ENCODE measurements around the gene SKAP2.

Gene SKAP2

GRCh38 chr7:26865094-26865388, 651 bp upstream of the SKAP2 start:
- Histone ChIP-seq H3K27me3 (ENCODE audit: low read depth) (no peaks in the 10 kb centered on the region; the same call in 1 of the 2 replicates), H3K9me3 (no peaks in the 10 kb centered on the region), H3K4me1 (peaks cover 33% of the 10 kb centered on the region), H3K4me3 (peak overlapping the region; percentile 86), H3K36me3 (replicated peaks) (no peaks in the 10 kb centered on the region)
- peak in 1 of 2 experiments; percentile 76 for DNase-seq (ENCODE audit: low spot score in 2 of 2)
- in situ Hi-C loops (cut with MboI; ENCODE audit: low sequenced_read_pairs) = loop anchor here (10.0 kb wide), 1 partner anchor 50 kb away; no protein-coding TSS in a partner anchor

DNA sequence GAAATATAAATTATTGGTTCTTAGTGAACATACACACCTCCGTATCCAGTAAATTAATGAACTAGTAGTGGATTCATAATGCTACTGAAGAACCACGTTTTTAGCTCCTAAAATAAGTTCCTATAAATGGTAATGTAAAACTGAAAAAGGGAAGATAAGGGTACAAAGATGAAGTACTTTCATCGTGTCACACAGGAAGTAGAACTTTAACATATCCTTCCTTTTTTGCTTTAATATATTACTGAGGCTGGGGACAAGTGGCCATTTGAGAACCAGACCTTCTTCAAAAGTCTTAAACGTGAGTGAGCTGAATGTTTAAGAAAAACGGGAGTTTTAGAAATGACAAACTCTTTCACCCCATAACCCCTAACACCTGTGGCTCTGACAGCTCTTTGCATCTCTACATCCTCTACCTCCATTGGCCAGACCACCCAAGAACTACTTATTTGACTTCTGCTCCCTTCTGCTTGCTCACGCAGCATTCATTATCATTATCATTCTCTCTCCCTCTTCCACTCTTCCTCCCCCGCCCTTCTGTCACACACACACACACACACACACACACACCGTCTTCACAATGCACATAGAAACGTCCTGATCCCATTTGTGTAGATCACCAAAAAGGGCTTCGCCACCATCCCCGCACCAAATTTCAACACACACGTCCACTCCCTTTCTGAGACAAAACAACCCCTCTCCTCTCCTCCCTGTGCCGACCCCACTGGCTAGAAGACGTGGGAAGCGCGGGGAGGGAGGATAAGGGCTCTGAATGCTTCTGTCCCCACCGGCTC, 677 bp downstream of the SKAP2 start:
- Histone ChIP-seq H3K36me3 (replicated peaks) (no peaks in the 10 kb centered on the region), H3K27me3 (ENCODE audit: low read depth) (no peaks in the 10 kb centered on the region), H3K4me1 (peaks cover 44% of the 10 kb centered on the region), H3K4me3 (peak overlapping the region; percentile 86), H3K9me3 (no peaks in the 10 kb centered on the region)
- peak in 1 of 2 experiments; percentile 59 for DNase-seq (ENCODE audit: low spot score in 2 of 2)
- in situ Hi-C loops (cut with MboI; ENCODE audit: low sequenced_read_pairs) = loop anchor here (10.0 kb wide), 1 partner anchor 51 kb away; no protein-coding TSS in a partner anchor

DNA sequence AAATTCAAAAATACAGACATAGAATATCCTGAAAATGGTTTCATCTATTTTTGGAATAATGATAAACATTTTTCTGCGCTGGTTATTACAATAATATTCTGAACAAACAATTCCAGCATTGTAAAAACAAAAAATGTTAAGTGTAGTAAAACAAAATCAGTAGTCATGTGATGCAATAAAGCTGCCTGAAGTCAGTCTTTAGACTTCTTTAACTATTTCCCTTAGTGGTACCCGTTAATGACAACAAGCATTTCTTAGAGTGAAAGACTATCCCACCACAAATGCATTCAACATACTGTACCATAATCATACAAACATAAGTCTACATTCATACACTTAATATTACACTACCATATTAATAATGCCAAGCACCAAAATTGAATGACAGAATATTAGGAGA, 1.6 kb downstream of the SKAP2 start:
- H3K36me3 ChIP-seq (replicated peaks) = no peaks in the 10 kb centered on the region
- H3K4me3 ChIP-seq = no peak overlapping the region; the same call in 1 of the 2 replicates
- H3K27me3 ChIP-seq (ENCODE audit: low read depth) = no peaks in the 10 kb centered on the region
- DNase-seq (ENCODE audit: low spot score in 2 of 2) = no peak
- in situ Hi-C loops (cut with MboI; ENCODE audit: low sequenced_read_pairs) = loop anchor here (10.0 kb wide), 1 partner anchor 52 kb away; no protein-coding TSS in a partner anchor
- H3K9me3 ChIP-seq = no peaks in the 10 kb centered on the region
- H3K4me1 ChIP-seq = peaks cover 52% of the 10 kb centered on the region

DNA sequence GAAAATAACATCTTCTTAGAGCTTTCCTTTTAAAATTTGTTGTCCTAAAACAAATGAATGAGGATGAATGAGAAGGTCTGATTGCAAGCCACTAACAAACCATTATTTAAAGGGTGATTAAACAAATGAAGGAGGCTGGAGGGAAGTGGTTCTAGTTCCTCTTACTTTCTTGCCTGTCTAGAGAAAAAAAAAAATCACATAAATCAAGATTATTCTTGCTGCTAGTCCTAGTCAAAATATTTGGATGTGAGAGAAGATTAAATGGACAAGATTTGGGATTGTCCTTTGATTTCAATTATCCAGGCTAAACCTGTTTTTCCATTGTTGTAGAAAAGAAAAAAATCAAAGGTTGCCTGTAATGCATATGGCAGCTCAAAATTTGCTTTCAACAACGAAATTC, 3.3 kb downstream of the SKAP2 start:
- Histone ChIP-seq H3K27me3 (ENCODE audit: low read depth) (no peaks in the 10 kb centered on the region), H3K9me3 (no peaks in the 10 kb centered on the region), H3K4me1 (peaks cover 59% of the 10 kb centered on the region), H3K4me3 (no peak overlapping the region), H3K36me3 (replicated peaks) (no peaks in the 10 kb centered on the region)
- in situ Hi-C loops (cut with MboI; ENCODE audit: low sequenced_read_pairs) = loop anchor here (10.0 kb wide), 1 partner anchor 54 kb away; no protein-coding TSS in a partner anchor
- DNase-seq (ENCODE audit: low spot score in 2 of 2) = peak in 1 of 2 experiments; percentile 19

DNA sequence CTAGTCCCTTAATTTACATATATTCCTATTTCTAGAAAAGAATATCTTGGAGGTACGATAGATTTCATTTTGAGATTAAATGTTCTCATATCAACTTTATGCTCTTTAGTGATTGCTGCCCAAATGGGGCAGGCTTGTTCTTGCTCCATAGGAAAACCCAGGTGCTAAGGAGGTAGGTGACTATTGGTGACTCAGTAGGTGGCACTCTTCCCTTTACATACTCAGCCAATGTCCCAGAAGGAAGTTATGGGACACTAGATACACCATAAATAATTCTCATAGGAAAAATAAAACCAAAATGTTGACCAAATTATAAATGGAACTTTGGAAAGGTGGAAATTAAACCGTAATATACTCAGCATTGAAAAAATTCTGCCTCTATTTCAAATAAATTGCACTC, 4.0 kb downstream of the SKAP2 start:
- peaks cover 59% of the 10 kb centered on the region for H3K4me1 ChIP-seq
- H3K27me3 ChIP-seq (ENCODE audit: low read depth) = no peaks in the 10 kb centered on the region
- peak in 1 of 2 experiments; percentile 58 for DNase-seq (ENCODE audit: low spot score in 2 of 2)
- H3K4me3 ChIP-seq = no peak overlapping the region
- no peaks in the 10 kb centered on the region for H3K36me3 ChIP-seq (replicated peaks)
- no peaks in the 10 kb centered on the region for H3K9me3 ChIP-seq
- in situ Hi-C loops (cut with MboI; ENCODE audit: low sequenced_read_pairs) = loop anchor here (10.0 kb wide), 1 partner anchor 54 kb away; no protein-coding TSS in a partner anchor

- no peaks in the 10 kb centered on the region for H3K36me3 ChIP-seq (replicated peaks)
- in situ Hi-C loops (cut with MboI; ENCODE audit: low sequenced_read_pairs) = loop anchor here (5.0 to 10.0 kb wide), 2 partner anchors 55 to 298 kb away; partner anchors contain the start of gene HOXA7
- no peak overlapping the region for H3K4me3 ChIP-seq
- H3K9me3 ChIP-seq = no peaks in the 10 kb centered on the region
- H3K4me1 ChIP-seq = peaks cover 55% of the 10 kb centered on the region
- DNase-seq (ENCODE audit: low spot score in 2 of 2) = peak in 1 of 2 experiments; percentile 45
- no peaks in the 10 kb centered on the region for H3K27me3 ChIP-seq (ENCODE audit: low read depth)
Observed at GRCh38 chr7:26859720-26860119, 4.7 kb downstream of the SKAP2 start.

- H3K4me1 ChIP-seq = peaks cover 55% of the 10 kb centered on the region
- no peaks in the 10 kb centered on the region for H3K36me3 ChIP-seq (replicated peaks)
- no peaks in the 10 kb centered on the region for H3K27me3 ChIP-seq (ENCODE audit: low read depth)
- no peaks in the 10 kb centered on the region for H3K9me3 ChIP-seq
- peak in 1 of 2 experiments; percentile 16 for DNase-seq (ENCODE audit: low spot score in 2 of 2)
- H3K4me3 ChIP-seq = no peak overlapping the region
- in situ Hi-C loops (cut with MboI; ENCODE audit: low sequenced_read_pairs) = loop anchor here (5.0 kb wide), 1 partner anchor 299 kb away; the partner anchor contains the start of gene HOXA7
Observed at GRCh38 chr7:26858735-26859134, 5.7 kb downstream of the SKAP2 start.

DNA sequence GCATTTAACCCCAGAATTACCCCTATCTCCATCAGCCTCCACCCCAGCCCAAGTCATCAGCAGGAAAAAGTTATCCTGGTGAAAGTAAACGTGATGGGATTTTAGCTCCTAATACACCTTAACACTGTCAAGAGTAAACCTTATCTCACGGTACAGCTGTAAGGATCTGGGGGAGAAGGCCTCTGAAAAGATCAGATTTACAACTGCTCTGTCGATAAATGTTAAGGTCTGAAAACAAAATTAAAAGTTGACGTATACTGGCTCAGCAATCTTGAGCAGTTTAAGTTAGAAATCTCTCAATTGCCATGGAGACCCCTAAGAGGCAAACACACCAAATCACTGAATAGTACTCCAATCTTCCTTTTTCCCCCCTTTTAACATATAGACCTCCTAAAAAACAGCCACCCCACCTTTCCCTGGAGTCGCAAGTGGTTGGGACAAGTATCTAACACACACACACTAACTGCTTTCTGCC, 6.1 kb downstream of the SKAP2 start:
- no peaks in the 10 kb centered on the region for H3K27me3 ChIP-seq (ENCODE audit: low read depth)
- peaks cover 52% of the 10 kb centered on the region for H3K4me1 ChIP-seq
- H3K36me3 ChIP-seq (replicated peaks) = no peaks in the 10 kb centered on the region
- H3K4me3 ChIP-seq = peak overlapping the region; percentile 31
- in situ Hi-C loops (cut with MboI; ENCODE audit: low sequenced_read_pairs) = loop anchor here (5.0 kb wide), 1 partner anchor 299 kb away; the partner anchor contains the start of gene HOXA7
- no peak for DNase-seq (ENCODE audit: low spot score in 2 of 2)
- H3K9me3 ChIP-seq = no peaks in the 10 kb centered on the region

- Histone ChIP-seq H3K9me3 (no peaks in the 10 kb centered on the region), H3K4me1 (peaks cover 46% of the 10 kb centered on the region), H3K27me3 (ENCODE audit: low read depth) (no peaks in the 10 kb centered on the region), H3K36me3 (replicated peaks) (no peaks in the 10 kb centered on the region), H3K4me3 (peak overlapping the region; percentile 31)
- peak; percentile 72 to 76 for DNase-seq (ENCODE audit: low spot score in 2 of 2)
- in situ Hi-C loops (cut with MboI; ENCODE audit: low sequenced_read_pairs) = loop anchor here (5.0 kb wide), 1 partner anchor 300 kb away; the partner anchor contains the start of gene HOXA7
Observed at GRCh38 chr7:26857506-26858240, 6.7 kb downstream of the SKAP2 start.

- peaks cover 43% of the 10 kb centered on the region for H3K4me1 ChIP-seq
- H3K9me3 ChIP-seq = no peaks in the 10 kb centered on the region
- no peak for DNase-seq (ENCODE audit: low spot score in 2 of 2)
- no peaks in the 10 kb centered on the region for H3K36me3 ChIP-seq (replicated peaks)
- peak overlapping the region; percentile 31 for H3K4me3 ChIP-seq
- in situ Hi-C loops (cut with MboI; ENCODE audit: low sequenced_read_pairs) = loop anchor here (5.0 kb wide), 1 partner anchor 300 kb away; the partner anchor contains the start of gene HOXA7
- no peaks in the 10 kb centered on the region for H3K27me3 ChIP-seq (ENCODE audit: low read depth)
Observed at GRCh38 chr7:26857170-26857505, 7.3 kb downstream of the SKAP2 start.

GRCh38 chr7:26856176-26856985, 8.0 kb downstream of the SKAP2 start:
- peak in 1 of 2 experiments; percentile 25 for DNase-seq (ENCODE audit: low spot score in 2 of 2)
- in situ Hi-C loops (cut with MboI; ENCODE audit: low sequenced_read_pairs) = loop anchor here (5.0 kb wide), 1 partner anchor 301 kb away; the partner anchor contains the start of gene HOXA7
- H3K27me3 ChIP-seq (ENCODE audit: low read depth) = no peaks in the 10 kb centered on the region
- no peak overlapping the region for H3K4me3 ChIP-seq
- peaks cover 38% of the 10 kb centered on the region for H3K4me1 ChIP-seq
- H3K36me3 ChIP-seq (replicated peaks) = no peaks in the 10 kb centered on the region
- H3K9me3 ChIP-seq = no peaks in the 10 kb centered on the region

DNA sequence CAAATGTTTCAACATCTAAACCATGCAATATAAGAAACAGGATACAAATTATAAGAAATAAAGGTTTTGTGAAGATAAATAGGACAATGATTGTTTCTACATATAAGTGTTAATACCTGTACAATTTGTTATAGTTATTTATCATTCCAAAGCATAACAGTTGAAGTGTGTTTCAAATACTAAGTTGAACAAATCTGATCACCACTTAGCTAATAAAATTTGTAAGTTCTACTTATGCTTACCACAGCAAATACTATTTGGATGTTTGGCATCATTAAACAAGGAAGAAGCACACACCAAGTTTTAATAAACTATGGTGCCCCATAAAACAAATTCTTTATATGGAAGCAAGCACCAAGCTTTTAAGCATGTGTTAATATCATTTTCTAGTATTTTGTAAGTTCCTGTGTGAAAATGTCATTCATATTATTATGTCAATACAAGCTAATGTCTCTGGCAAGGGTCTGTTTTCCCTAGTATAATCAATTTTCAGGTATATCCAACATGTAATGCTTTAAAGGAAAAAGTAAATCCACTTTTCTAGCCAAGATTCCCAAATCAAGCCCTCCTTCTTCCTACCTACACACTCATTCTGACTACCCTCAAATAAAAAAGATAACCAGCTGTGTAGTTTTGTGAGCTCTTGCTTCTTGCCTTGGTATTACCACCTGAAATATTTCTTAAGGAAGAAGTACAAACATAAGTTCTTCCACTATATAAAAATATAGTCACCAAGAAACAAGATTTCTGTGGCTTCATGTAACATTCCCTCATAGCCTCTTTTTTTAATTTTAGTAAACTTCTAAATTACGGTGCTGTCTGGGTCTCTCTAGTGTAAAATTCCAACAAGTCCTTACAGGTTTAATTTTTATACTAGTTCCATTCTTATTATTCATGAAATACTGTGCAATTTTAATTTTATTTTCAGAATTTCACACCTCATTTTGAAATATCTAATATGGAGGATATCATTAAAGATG, 9.2 kb downstream of the SKAP2 start:
- Histone ChIP-seq H3K9me3 (no peaks in the 10 kb centered on the region), H3K4me3 (no peak overlapping the region), H3K4me1 (peaks cover 28% of the 10 kb centered on the region), H3K27me3 (ENCODE audit: low read depth) (no peaks in the 10 kb centered on the region), H3K36me3 (replicated peaks) (no peaks in the 10 kb centered on the region)
- in situ Hi-C loops (cut with MboI; ENCODE audit: low sequenced_read_pairs) = loop anchor here (5.0 kb wide), 1 partner anchor 302 kb away; the partner anchor contains the start of gene HOXA7
- no peak for DNase-seq (ENCODE audit: low spot score in 2 of 2)
